ENCODE data around the gene BANP. TPM values are rescaled to one million over a fixed set of nuclear protein-coding genes. Genes with fewer than 3 reads are reported as not detected.

The BANP gene
- polyA plus RNA-seq, 2 donors: 6.5 to 13.6 TPM

DNA sequence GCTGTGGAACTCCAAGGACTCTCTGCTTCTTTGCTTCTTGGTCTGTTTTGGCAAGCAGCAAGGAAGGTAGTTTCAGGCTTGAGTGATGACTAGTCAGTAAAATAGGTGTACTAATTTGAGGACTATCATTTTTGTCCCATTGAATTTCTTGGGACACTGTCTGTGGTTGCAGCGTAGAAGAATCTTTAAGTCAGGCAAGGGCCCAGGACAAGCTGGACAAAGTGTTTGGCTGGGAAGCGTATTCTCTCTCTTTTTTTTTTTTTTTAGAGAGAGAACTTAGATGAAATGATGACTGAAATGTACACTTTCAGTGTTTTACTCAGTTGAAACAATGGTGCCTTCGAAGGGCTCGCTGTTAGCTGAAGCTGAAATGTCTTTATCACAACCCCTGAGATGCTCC, 105.0 kb downstream of the BANP start:
- Histone ChIP-seq H3K36me3 (ENCODE audit: control insufficient read depth in 2 of 2, insufficient read depth in 2 of 2, low read length in 1 of 2) (peaks cover 5 to 36% of the 10 kb centered on the region in 2 donors), H3K9me3 (ENCODE audit: control insufficient read depth in 2 of 2, insufficient read depth in 1 of 2, low read depth in 1 of 2, low read length in 1 of 2) (no peaks in the 10 kb centered on the region), H3K27ac (ENCODE audit: low read depth in 2 of 2, low read length in 1 of 2) (no peak overlapping the region), H3K27me3 (ENCODE audit: control insufficient read depth in 1 of 2, insufficient read depth in 2 of 2, low read length in 2 of 2) (no peaks in the 10 kb centered on the region), H3K4me1 (ENCODE audit: control insufficient read depth in 2 of 2, insufficient read depth in 2 of 2, low read length in 1 of 2) (no peaks in the 10 kb centered on the region), H3K4me3 (ENCODE audit: low read depth in 1 of 2, low read length in 2 of 2) (no peak overlapping the region)
- WGBS, 2 donors: 81 to 96% methylated on average over 4 of the region's 4 CpGs

DNA sequence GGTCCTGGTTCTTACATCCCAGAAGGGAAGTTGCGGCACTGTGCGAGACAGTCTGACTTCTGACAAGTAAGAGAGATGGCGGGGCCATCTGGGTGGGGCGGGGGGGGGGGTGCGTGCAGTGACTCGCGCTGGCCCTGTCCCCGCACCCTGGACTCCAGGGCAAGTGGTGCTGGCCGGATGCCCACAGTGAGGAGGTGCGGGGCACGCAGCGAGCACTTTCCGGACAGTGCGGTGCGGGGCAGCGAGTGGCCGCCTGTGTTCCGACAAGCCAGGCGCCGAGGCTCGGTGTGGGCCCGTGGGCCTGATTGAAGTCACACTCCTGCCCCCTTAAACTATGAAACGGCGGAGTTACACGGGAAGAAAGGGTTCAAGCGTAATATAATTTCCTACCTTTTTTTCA, 106.4 kb downstream of the BANP start:
- Histone ChIP-seq H3K27me3 (ENCODE audit: control insufficient read depth in 1 of 2, insufficient read depth in 2 of 2, low read length in 2 of 2) (no peaks in the 10 kb centered on the region), H3K4me3 (ENCODE audit: low read depth in 1 of 2, low read length in 2 of 2) (no peak overlapping the region), H3K27ac (ENCODE audit: low read depth in 2 of 2, low read length in 1 of 2) (no peak overlapping the region), H3K9me3 (ENCODE audit: control insufficient read depth in 2 of 2, insufficient read depth in 1 of 2, low read depth in 1 of 2, low read length in 1 of 2) (no peaks in the 10 kb centered on the region), H3K36me3 (ENCODE audit: control insufficient read depth in 2 of 2, insufficient read depth in 2 of 2, low read length in 1 of 2) (peaks cover 5 to 28% of the 10 kb centered on the region in 2 donors), H3K4me1 (ENCODE audit: control insufficient read depth in 2 of 2, insufficient read depth in 2 of 2, low read length in 1 of 2) (no peaks in the 10 kb centered on the region)
- 92 to 96% methylated on average over 26 of the region's 26 CpGs for WGBS, 2 donors

DNA sequence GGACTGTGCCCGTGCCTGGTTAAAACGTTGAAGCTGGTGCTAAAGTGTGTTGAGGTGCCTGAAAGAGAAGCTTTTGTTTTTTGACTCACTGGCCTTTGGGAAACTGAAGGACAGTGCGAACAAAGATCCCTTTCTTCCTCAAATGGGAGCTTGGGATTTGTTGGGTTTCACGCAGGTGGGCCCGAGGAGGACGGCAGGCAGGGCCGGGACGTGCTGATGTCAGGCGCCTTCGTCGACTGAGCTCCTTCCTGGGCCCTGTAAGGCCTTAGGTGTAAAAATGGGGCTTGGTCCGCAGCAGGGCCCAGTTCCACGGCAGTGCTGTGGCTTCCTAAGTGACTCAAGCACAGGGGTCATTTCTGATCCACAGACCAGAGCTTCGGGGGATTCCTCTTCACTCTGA, 106.9 kb downstream of the BANP start:
- Histone ChIP-seq H3K4me3 (ENCODE audit: low read depth in 1 of 2, low read length in 2 of 2) (no peak overlapping the region), H3K36me3 (ENCODE audit: control insufficient read depth in 2 of 2, insufficient read depth in 2 of 2, low read length in 1 of 2) (peaks cover 5 to 28% of the 10 kb centered on the region in 2 donors), H3K27me3 (ENCODE audit: control insufficient read depth in 1 of 2, insufficient read depth in 2 of 2, low read length in 2 of 2) (no peaks in the 10 kb centered on the region), H3K4me1 (ENCODE audit: control insufficient read depth in 2 of 2, insufficient read depth in 2 of 2, low read length in 1 of 2) (no peaks in the 10 kb centered on the region), H3K9me3 (ENCODE audit: control insufficient read depth in 2 of 2, insufficient read depth in 1 of 2, low read depth in 1 of 2, low read length in 1 of 2) (no peaks in the 10 kb centered on the region), H3K27ac (ENCODE audit: low read depth in 2 of 2, low read length in 1 of 2) (no peak overlapping the region)
- 90 to 92% methylated on average over 14 of the region's 14 CpGs for WGBS, 2 donors

GRCh38 chr16:88058817-88059216, 107.6 kb downstream of the BANP start:
- 86 to 94% methylated on average over 11 to 12 of the region's 12 CpGs for WGBS, 2 donors
- no peaks in the 10 kb centered on the region for H3K9me3 ChIP-seq (ENCODE audit: control insufficient read depth in 2 of 2, insufficient read depth in 1 of 2, low read depth in 1 of 2, low read length in 1 of 2)
- H3K4me3 ChIP-seq (ENCODE audit: low read depth in 1 of 2, low read length in 2 of 2): no peak overlapping the region
- peaks cover 5 to 28% of the 10 kb centered on the region in 2 donors for H3K36me3 ChIP-seq (ENCODE audit: control insufficient read depth in 2 of 2, insufficient read depth in 2 of 2, low read length in 1 of 2)
- H3K4me1 ChIP-seq (ENCODE audit: control insufficient read depth in 2 of 2, insufficient read depth in 2 of 2, low read length in 1 of 2): no peaks in the 10 kb centered on the region
- no peak overlapping the region for H3K27ac ChIP-seq (ENCODE audit: low read depth in 2 of 2, low read length in 1 of 2)
- H3K27me3 ChIP-seq (ENCODE audit: control insufficient read depth in 1 of 2, insufficient read depth in 2 of 2, low read length in 2 of 2): no peaks in the 10 kb centered on the region

DNA sequence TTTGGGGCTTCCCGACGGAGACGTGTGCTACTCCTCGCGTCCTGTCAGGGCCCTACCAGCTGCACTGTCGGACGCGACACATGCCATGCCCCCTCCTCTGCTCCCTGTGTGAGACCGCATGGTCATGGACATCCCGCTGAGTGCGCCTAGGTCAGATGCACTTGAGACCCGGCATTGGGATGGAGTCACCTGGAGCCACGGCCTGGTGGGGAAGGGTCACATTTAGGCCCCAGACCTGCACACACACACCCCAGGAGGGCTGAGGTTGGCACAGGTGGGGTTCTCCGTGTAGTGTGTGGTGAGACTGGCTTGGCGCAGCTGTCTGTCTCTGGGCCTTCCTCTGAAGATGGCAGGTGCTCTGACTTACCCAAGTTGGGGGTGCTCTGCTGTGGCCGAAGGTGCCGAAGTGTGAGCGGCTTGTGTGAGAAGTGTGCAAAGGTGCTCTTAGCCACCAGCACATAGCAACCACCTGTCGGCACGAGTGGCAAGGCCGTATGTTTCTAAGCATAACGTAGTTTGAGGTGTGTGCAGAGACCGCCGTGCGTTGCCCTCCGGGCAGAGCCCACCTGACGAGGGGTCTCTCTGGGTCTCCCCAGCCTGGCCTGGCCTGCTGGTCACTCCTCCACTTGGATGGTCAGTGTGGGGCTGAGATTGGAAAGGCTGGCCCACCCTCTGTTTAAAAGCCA, 108.6 kb downstream of the BANP start:
- Histone ChIP-seq H3K4me3 (ENCODE audit: low read depth in 1 of 2, low read length in 2 of 2) (no peak overlapping the region), H3K36me3 (ENCODE audit: control insufficient read depth in 2 of 2, insufficient read depth in 2 of 2, low read length in 1 of 2) (peaks cover 5 to 32% of the 10 kb centered on the region in 2 donors), H3K9me3 (ENCODE audit: control insufficient read depth in 2 of 2, insufficient read depth in 1 of 2, low read depth in 1 of 2, low read length in 1 of 2) (no peaks in the 10 kb centered on the region), H3K27me3 (ENCODE audit: control insufficient read depth in 1 of 2, insufficient read depth in 2 of 2, low read length in 2 of 2) (no peaks in the 10 kb centered on the region), H3K27ac (ENCODE audit: low read depth in 2 of 2, low read length in 1 of 2) (no peak overlapping the region), H3K4me1 (ENCODE audit: control insufficient read depth in 2 of 2, insufficient read depth in 2 of 2, low read length in 1 of 2) (no peaks in the 10 kb centered on the region)
- 96 to 97% methylated on average over 27 of the region's 27 CpGs for WGBS, 2 donors

DNA sequence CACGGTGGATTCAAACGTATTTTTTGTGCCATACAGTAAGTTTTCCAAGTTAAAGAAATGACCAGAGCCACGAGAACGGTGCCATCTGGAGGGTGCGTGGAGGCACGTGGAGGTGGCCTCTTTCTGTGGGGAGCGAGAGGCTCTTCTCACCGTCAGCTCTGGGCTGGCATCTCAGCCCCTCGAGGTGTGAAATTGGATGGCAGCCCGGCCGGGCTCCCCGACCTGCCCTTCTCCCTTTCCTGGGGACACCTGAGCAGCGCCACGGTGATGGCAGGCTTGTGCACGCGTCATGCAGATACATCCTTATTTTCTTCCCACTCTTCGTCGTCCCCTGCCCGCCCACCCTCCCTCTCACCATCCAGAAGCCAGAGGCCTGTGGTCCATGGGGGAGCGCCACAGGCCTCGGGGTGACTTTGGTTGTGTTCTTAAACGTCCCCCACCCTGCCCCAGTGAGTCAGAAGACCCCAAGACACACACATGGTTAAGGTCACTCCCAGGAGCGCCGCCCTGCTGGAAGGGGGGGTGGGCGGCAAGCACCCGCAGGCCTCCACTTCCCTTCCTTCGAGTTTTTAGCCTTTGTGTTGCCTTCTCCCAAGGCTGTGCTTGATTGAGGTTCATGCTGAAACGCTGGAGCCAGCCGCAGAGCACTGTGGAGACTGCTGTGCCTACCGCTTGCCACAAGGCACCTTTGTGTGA, 109.4 kb downstream of the BANP start:
- H3K4me1 ChIP-seq (ENCODE audit: control insufficient read depth in 2 of 2, insufficient read depth in 2 of 2, low read length in 1 of 2): no peaks in the 10 kb centered on the region
- H3K27ac ChIP-seq (ENCODE audit: low read depth in 2 of 2, low read length in 1 of 2): no peak overlapping the region
- no peaks in the 10 kb centered on the region for H3K27me3 ChIP-seq (ENCODE audit: control insufficient read depth in 1 of 2, insufficient read depth in 2 of 2, low read length in 2 of 2)
- peaks cover 5 to 39% of the 10 kb centered on the region in 2 donors for H3K36me3 ChIP-seq (ENCODE audit: control insufficient read depth in 2 of 2, insufficient read depth in 2 of 2, low read length in 1 of 2)
- no peaks in the 10 kb centered on the region for H3K9me3 ChIP-seq (ENCODE audit: control insufficient read depth in 2 of 2, insufficient read depth in 1 of 2, low read depth in 1 of 2, low read length in 1 of 2)
- no peak overlapping the region for H3K4me3 ChIP-seq (ENCODE audit: low read depth in 1 of 2, low read length in 2 of 2)
- WGBS, 2 donors: 95% methylated on average over 30 of the region's 30 CpGs

GRCh38 chr16:88061346-88062110, 110.3 kb downstream of the BANP start:
- WGBS, 2 donors: 89 to 90% methylated on average over 14 of the region's 14 CpGs
- Histone ChIP-seq H3K4me3 (ENCODE audit: low read depth in 1 of 2, low read length in 2 of 2) (no peak overlapping the region), H3K9me3 (ENCODE audit: control insufficient read depth in 2 of 2, insufficient read depth in 1 of 2, low read depth in 1 of 2, low read length in 1 of 2) (no peaks in the 10 kb centered on the region), H3K27ac (ENCODE audit: low read depth in 2 of 2, low read length in 1 of 2) (no peak overlapping the region), H3K4me1 (ENCODE audit: control insufficient read depth in 2 of 2, insufficient read depth in 2 of 2, low read length in 1 of 2) (no peaks in the 10 kb centered on the region), H3K27me3 (ENCODE audit: control insufficient read depth in 1 of 2, insufficient read depth in 2 of 2, low read length in 2 of 2) (no peaks in the 10 kb centered on the region), H3K36me3 (ENCODE audit: control insufficient read depth in 2 of 2, insufficient read depth in 2 of 2, low read length in 1 of 2) (peaks cover 5 to 39% of the 10 kb centered on the region in 2 donors)

DNA sequence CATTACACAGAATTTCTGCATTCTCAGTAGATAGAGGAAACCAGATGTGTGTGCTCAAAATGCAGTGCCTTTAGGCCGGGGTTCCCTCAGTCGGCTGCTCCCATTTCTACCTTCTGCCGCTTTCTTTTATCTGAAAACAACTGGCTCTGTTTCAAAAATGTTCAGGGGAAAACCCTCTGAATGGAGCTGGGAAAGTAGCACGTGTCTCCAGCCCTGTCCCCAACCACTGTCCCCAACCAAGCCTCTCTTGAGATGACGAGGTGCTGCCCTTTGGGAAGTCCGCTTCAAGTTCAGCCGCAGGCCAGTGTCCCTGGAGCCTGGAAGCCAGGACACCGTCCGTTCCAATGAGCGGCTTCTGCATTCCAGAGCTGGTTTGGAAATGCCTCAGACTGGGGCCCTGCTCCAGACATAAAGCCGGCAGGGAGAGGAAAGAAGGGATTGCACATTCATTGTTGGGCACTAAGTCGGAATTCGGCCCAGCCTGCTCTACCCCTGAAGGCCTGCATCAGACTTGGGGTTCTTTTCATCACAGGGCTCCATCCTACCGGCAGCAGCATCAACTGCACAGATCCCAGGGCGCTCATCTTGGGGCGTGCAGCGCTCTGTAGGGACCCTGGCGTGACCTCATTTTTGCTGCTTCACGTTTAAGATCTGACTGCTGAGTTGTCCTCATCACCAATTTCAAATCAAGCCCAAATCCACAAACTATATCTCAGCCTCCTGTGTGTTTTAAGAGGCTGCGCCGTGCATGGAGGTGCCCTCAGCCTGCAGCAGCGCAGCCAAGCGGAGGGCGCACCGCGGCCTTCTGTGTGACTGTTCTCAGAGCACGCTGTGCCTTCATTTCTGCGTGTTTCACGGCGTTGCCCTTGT, 111.3 kb downstream of the BANP start:
- Histone ChIP-seq H3K36me3 (ENCODE audit: control insufficient read depth in 2 of 2, insufficient read depth in 2 of 2, low read length in 1 of 2) (peaks cover 3 to 36% of the 10 kb centered on the region in 2 donors), H3K27me3 (ENCODE audit: control insufficient read depth in 1 of 2, insufficient read depth in 2 of 2, low read length in 2 of 2) (no peaks in the 10 kb centered on the region), H3K4me1 (ENCODE audit: control insufficient read depth in 2 of 2, insufficient read depth in 2 of 2, low read length in 1 of 2) (no peaks in the 10 kb centered on the region), H3K4me3 (ENCODE audit: low read depth in 1 of 2, low read length in 2 of 2) (no peak overlapping the region), H3K9me3 (ENCODE audit: control insufficient read depth in 2 of 2, insufficient read depth in 1 of 2, low read depth in 1 of 2, low read length in 1 of 2) (no peaks in the 10 kb centered on the region), H3K27ac (ENCODE audit: low read depth in 2 of 2, low read length in 1 of 2) (peak overlapping the region; percentile 3 to 7)
- 70 to 77% methylated on average over 30 of the region's 30 CpGs for WGBS, 2 donors

DNA sequence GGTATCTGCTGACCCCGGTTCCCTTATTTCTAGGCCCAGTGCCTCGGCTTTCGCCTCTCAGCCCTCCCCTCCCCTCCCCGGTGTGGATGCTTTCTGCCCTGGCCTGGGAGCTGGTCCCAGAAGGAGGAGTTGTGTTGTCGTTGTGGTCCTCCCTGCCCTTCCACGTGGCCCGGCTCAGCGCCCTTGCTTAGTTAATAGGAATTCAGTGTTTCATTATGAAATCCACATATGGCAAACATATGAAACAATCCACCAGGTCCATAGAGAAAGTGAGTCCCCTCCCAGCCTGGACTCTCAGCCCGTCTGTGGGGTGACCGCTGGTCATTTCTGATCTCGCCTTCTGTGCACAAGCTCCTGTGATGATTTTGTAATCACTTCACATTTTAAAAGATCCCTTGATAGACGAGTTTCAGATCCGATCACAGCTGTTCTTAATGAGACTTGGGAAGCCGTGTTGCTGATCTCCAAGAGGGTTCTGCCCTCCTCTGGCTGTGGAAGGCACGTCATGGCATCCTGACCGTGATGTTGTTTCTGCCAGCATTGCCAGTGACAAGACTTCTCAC, 112.1 kb downstream of the BANP start:
- H3K27me3 ChIP-seq (ENCODE audit: control insufficient read depth in 1 of 2, insufficient read depth in 2 of 2, low read length in 2 of 2): no peaks in the 10 kb centered on the region
- H3K9me3 ChIP-seq (ENCODE audit: control insufficient read depth in 2 of 2, insufficient read depth in 1 of 2, low read depth in 1 of 2, low read length in 1 of 2): no peaks in the 10 kb centered on the region
- peaks cover 0 to 35% of the 10 kb centered on the region in 2 donors for H3K36me3 ChIP-seq (ENCODE audit: control insufficient read depth in 2 of 2, insufficient read depth in 2 of 2, low read length in 1 of 2)
- H3K27ac ChIP-seq (ENCODE audit: low read depth in 2 of 2, low read length in 1 of 2): peak overlapping the region in 1 of 2 donors; percentile 3
- WGBS, 2 donors: 73 to 78% methylated on average over 16 of the region's 16 CpGs
- H3K4me3 ChIP-seq (ENCODE audit: low read depth in 1 of 2, low read length in 2 of 2): no peak overlapping the region
- no peaks in the 10 kb centered on the region for H3K4me1 ChIP-seq (ENCODE audit: control insufficient read depth in 2 of 2, insufficient read depth in 2 of 2, low read length in 1 of 2)

Data from esophagus (tissue), 2 donors.